Transverse colon (tissue), 4 donors: ENCODE results near the gene NANP. TPM values are rescaled to one million over a fixed set of nuclear protein-coding genes. Genes with fewer than 3 reads are reported as not detected.

ENCODE experiments used
- DNase-seq: peaks from one replicate; pipeline ENCODE4 v3.0.0-alpha.2; 2019
- H3K27ac ChIP-seq, 4 donors: fragments of 200-600 bp; sonication (generic); 2 replicates each; pipeline ENCODE4 v1.5.1; 2016 to 2018; ENCODE audit warnings: inconsistent platforms in 4 of 4
- H3K27me3 ChIP-seq: fragments of 200-600 bp; sonication (generic); 2 replicates; pipeline ENCODE4 v1.5.1; 2017; ENCODE audit warnings: inconsistent platforms
- H3K36me3 ChIP-seq, 4 donors: fragments of 200-600 bp; sonication (generic); 2 replicates each; pipeline ENCODE4 v1.5.1; 2017 to 2019; ENCODE audit warnings: inconsistent platforms in 4 of 4
- H3K4me1 ChIP-seq, 4 donors: fragments of 200-600 bp; sonication (generic); 2 replicates each; pipeline ENCODE4 v1.5.1; 2017 to 2020; ENCODE audit warnings: inconsistent platforms in 4 of 4
- H3K4me3 ChIP-seq, 4 donors: fragments of 200-600 bp; sonication (generic); 1 replicate in 1 of 4; 2 replicates in 3 of 4; pipeline versions ENCODE4 v1.5.1 to v1.6.1; 2017 to 2019; ENCODE audit warnings: inconsistent platforms in 4 of 4
- H3K9me3 ChIP-seq, 2 donors: fragments of 200-600 bp; sonication (generic); 2 replicates each; pipeline ENCODE4 v1.5.1; 2017 to 2019; ENCODE audit warnings: inconsistent platforms in 2 of 2
- CTCF ChIP-seq, 5 experiments: fragments of 200-600 bp in 3 of 5; fragments of 450-650 bp in 2 of 5; sonication (generic) in 3 of 5; IDR thresholded peaks; 1 replicate in 2 of 5; 2 replicates in 3 of 5; pipeline ENCODE4 v1.5.1; 2016 to 2017; ENCODE audit warnings: antibody characterized with exemption in 5 of 5, inconsistent platforms in 3 of 5, mild to moderate bottlenecking in 2 of 5, moderate library complexity in 1 of 5
- EP300 ChIP-seq: sonication (generic); formaldehyde crosslinking; IDR thresholded peaks from one replicate; pipeline ENCODE4 v1.6.1; 2017; ENCODE audit warnings: antibody characterized with exemption, low read depth
- POLR2A ChIP-seq: fragments of 450-650 bp; IDR thresholded peaks from one replicate; pipeline ENCODE4 v1.6.1; 2016; ENCODE audit warnings: antibody characterized with exemption, mild to moderate bottlenecking, moderate library complexity
- POLR2AphosphoS5 ChIP-seq, 3 donors: sonication (generic); formaldehyde crosslinking; IDR thresholded peaks; one replicate each; pipeline ENCODE4 v1.6.1; 2016; ENCODE audit warnings: antibody characterized with exemption in 3 of 3
- WGBS, 2 donors: methylation state at CpG; one replicate each; pipeline ENCODE4 v1.1.5; 2018; ENCODE audit warnings: low coverage in 1 of 2; 5-methylcytosine and 5-hydroxymethylcytosine counted together
- in situ Hi-C, 4 donors: fragments of 200-750 bp; cut with MboI; loops; one replicate each; pipeline versions ENCODE4 v1.15.0 to v1.15.1; 2017; ENCODE audit warnings: low sequenced_read_pairs in 3 of 4, low pct_ligation_motif_present in 1 of 4, low pct_unique_long_range_greater_than_20kb in 1 of 4
- intact Hi-C: fragments of 100-400 bp; cut with DNase I; formaldehyde crosslinking; loops from one replicate; pipeline ENCODE4 v1.15.1; 2023; ENCODE audit warnings: low total_unique reads
- total RNA-seq, 4 donors: library from RNA; depleted of rRNA; stranded (reverse); fragments of >200 nt; gene quantifications; one replicate each; pipeline ENCODE4 v1.1.0, GENCODE V29; 2016

Gene NANP
- total RNA-seq, 4 donors from 2014 or later: 1.4 to 7.1 (median 3.4) TPM

DNA sequence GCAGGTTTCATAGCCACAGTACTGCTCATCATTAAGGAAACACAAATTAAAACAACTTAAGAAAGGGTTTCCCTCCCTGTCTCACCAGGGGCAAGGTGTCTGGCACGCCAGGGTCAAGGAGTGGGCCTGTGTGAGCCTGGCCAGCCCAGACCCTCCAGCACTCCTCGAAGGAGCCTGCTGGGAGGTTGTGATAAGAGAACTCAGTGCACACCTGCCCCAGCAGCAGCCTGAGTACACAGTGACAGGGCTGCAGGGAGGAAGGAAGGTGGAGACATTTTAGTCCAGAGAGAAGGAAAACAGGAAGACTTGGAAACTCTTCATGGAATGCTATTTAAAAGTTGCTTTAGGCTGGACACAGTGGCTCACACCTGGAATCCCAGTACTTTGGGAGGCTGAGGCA lies 52.6 kb downstream of the NANP start:
- no peak for DNase-seq
- no peaks in the 10 kb centered on the region for H3K9me3 ChIP-seq

DNA sequence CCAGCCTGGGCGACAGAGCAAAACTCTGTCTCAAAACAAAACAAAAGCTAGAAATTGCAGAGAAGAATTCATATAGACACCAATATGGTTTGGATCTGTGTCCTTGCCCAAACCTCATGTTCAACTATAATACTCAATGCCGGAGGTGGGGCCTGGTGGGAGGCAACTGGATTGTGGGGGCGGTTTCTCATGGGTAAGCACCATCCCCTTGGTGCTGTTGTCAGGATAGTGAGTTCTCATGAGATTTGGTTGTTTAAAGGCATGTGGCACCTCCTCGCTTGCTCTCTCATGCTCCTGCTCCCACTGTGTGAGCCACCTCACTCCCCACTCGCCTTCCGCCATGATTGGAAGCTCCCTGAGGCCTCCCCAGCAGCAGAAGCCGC lies 53.7 kb downstream of the NANP start:
- Histone ChIP-seq H3K27me3 (no peaks in the 10 kb centered on the region), H3K9me3 (no peaks in the 10 kb centered on the region), H3K4me1 (peaks cover 0 to 5% (median 0%) of the 10 kb centered on the region in 4 donors), H3K4me3 (no peak overlapping the region), H3K36me3 (no peaks in the 10 kb centered on the region), H3K27ac (no peak overlapping the region)
- WGBS, 2 donors: 91 to 100% methylated on average over 1 to 7 of the region's 7 CpGs
- no peak for DNase-seq
- in situ Hi-C loops: loop anchor here in 1 of 4 donors (25.0 kb wide), 1 partner anchor 108 kb away; no protein-coding TSS in a partner anchor
- intact Hi-C loops: no loop called here
- no peak for TF ChIP-seq POLR2A
- no peak for TF ChIP-seq EP300
- no peak for TF ChIP-seq POLR2AphosphoS5 (IDR thresholded peaks at IDR 0.05)
- no peak for TF ChIP-seq CTCF (IDR thresholded peaks at IDR 0.05)

More for the DNA sequence above, 52.6 kb downstream of the NANP start:
- peaks cover 0 to 5% (median 0%) of the 10 kb centered on the region in 4 donors for H3K4me1 ChIP-seq
- intact Hi-C loops: no loop called here
- H3K36me3 ChIP-seq: no peaks in the 10 kb centered on the region
- no peak overlapping the region for H3K27ac ChIP-seq
- no peak overlapping the region for H3K4me3 ChIP-seq
- WGBS, 2 donors: 50% methylated on average over 2 of the region's 2 CpGs; no CpG with 5 or more reads in 1 of the 2 donors
- in situ Hi-C loops: loop anchor here in 1 of 4 donors (25.0 kb wide), 1 partner anchor 109 kb away; no protein-coding TSS in a partner anchor
- no peaks in the 10 kb centered on the region for H3K27me3 ChIP-seq
- TF ChIP-seq CTCF (IDR thresholded peaks at IDR 0.05): no peak
- no peak for TF ChIP-seq POLR2A
- TF ChIP-seq EP300: no peak
- TF ChIP-seq POLR2AphosphoS5 (IDR thresholded peaks at IDR 0.05): no peak

DNA sequence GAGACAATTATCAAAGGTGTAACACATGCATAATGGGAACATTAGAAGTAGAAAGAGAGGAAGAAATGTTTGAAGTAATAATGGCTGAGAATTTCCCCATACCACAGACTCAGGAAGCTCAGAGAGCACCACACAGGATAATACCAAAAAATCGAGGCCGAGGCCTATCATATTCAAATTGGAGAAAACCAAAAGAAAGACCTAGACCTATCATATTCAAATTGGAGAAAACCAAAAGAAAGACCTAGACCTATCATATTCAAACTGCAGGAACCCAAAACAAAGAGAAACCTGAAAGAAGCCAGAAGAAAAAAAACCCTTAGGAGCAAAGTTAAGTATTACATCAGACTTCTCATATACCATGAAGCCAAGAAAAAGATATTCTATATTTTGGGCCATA lies 56.5 kb downstream of the NANP start:
- Histone ChIP-seq H3K36me3 (no peaks in the 10 kb centered on the region), H3K4me1 (no peaks in the 10 kb centered on the region), H3K9me3 (no peaks in the 10 kb centered on the region), H3K27ac (no peak overlapping the region), H3K4me3 (no peak overlapping the region), H3K27me3 (no peaks in the 10 kb centered on the region)
- in situ Hi-C loops: loop anchor here in 1 of 4 donors (25.0 kb wide), 1 partner anchor 105 kb away; no protein-coding TSS in a partner anchor
- TF ChIP-seq EP300 (no peak), POLR2AphosphoS5 (IDR thresholded peaks at IDR 0.05) (no peak), CTCF (IDR thresholded peaks at IDR 0.05) (no peak), POLR2A (no peak)
- 74 to 89% methylated on average over 2 of the region's 2 CpGs for WGBS, 2 donors
- intact Hi-C loops: no loop called here
- no peak for DNase-seq

DNA sequence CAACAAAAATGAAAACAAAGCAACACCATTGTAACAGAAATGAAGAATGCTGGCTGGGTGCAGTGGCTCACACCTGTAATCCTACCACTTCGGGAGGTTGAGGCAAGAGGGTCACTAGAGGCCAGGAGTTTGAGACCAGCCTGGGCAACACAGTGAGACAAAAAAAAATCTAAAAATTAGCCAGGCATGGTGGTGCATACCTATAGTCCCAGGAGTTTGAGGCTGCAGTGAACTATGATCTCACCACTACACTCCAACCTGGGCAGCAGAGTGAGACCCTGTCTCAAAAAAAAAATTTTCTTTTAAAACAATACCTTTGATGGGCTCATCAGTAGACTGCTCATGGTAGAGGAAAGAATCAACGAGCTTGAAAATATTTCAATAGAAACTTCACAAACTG lies 57.0 kb downstream of the NANP start:
- Histone ChIP-seq H3K36me3 (no peaks in the 10 kb centered on the region), H3K27me3 (no peaks in the 10 kb centered on the region), H3K4me1 (no peaks in the 10 kb centered on the region), H3K4me3 (no peak overlapping the region), H3K27ac (no peak overlapping the region), H3K9me3 (no peaks in the 10 kb centered on the region)
- intact Hi-C loops (no loop called here), in situ Hi-C loops (loop anchor here in 1 of 4 donors (25.0 kb wide), 1 partner anchor 105 kb away; no protein-coding TSS in a partner anchor)
- DNase-seq: no peak
- TF ChIP-seq CTCF (IDR thresholded peaks at IDR 0.05) (no peak), POLR2A (no peak), EP300 (no peak), POLR2AphosphoS5 (IDR thresholded peaks at IDR 0.05) (no peak)
- WGBS, 2 donors: 78 to 91% methylated on average over 1 to 2 of the region's 2 CpGs
